Left lobe of liver (tissue), 2 donors: ENCODE results near the gene THBS3. TPM values are rescaled to one million over a fixed set of nuclear protein-coding genes. Genes with fewer than 3 reads are reported as not detected.
"Not testable (repeated sequence)": the region's sequence is repeated elsewhere in the genome, so short reads cannot be mapped to it uniquely, and the experiment has no call there.

Experiments
- ATAC-seq: fragments of 200-7000 bp; cut with Tn5 transposase; one replicate; pipeline ENCODE4 v1.9.1; 2020; ENCODE audit warnings: mild to moderate bottlenecking, moderate library complexity
- DNase-seq: peaks from one replicate; pipeline ENCODE4 v3.0.0-alpha.2; 2020; ENCODE audit warnings: low spot score
- total RNA-seq: library from RNA; stranded (reverse); gene quantifications from one replicate; pipeline ENCODE4 v1.2.1, GENCODE V29; 2021
- donor health status: DM: no; HTN: no; CAD: no; lungs with moderate emphysema.
- donor health status: DM: no; HTN: yes; CAD: no.

THBS3 gene
- total RNA-seq, 1 donor from 2014 or later = 16.8 TPM

- ATAC-seq = no peak
Measured at GRCh38 chr1:155209312-155209721, 1.6 kb upstream of the THBS3 start.

GRCh38 chr1:155208541-155209311 is 1.0 kb upstream of the THBS3 start, which contains the start of gene MTX1:
Gene MTX1 (plus strand): TSS chr1:155208695. CDS start chr1:155208805, 110 bp downstream.
- ATAC-seq (peak; percentile 87), DNase-seq (peak; percentile 83)

More at GRCh38 chr1:155209312-155209721, 1.6 kb upstream of the THBS3 start:
- no peak for DNase-seq

DNA sequence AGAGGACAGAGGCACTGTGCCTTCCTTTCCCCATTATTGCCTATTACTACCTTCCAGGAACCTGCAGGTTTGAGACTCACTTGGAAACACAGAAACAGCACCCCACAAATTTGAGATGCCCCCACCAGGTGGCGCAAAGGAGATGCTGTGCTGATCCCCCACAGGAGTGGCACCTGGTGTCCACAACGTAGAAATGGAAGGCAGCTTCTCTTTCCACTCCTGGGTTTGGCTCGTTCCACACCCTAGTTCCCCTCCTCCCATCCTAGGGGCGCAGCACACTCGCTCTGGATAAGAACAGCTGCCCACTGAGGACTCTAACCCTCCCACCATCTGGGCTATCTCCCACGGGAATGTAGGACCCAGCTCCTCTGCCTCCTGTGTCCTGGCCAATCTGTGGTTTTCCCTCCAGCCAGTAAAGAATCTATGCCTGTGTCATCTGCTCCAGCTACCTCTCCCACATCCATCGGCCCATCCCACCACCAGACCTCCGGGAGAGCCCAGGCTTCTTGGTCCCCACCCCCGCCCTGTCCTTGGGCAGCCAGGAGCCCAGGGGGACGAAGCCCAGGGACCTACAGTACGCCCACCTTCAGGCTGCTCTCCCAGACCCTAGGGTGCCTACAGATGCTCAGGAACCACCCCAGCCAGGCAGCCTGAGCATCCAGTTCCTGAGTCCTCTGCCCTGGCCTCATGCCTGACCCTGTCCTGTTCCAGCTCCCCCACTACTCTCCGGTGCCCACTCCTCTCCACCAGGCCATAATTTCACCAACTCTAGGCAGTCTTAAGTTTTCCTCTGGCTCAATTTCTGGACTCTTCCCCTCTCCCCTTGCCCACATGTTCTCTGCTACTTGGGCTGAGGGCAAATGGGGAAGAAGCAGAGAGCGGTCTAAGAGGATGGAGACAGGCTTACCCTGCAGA is 549 bp downstream of the THBS3 start:
- ATAC-seq = peak; percentile 71
- DNase-seq = peak; percentile 80

DNA sequence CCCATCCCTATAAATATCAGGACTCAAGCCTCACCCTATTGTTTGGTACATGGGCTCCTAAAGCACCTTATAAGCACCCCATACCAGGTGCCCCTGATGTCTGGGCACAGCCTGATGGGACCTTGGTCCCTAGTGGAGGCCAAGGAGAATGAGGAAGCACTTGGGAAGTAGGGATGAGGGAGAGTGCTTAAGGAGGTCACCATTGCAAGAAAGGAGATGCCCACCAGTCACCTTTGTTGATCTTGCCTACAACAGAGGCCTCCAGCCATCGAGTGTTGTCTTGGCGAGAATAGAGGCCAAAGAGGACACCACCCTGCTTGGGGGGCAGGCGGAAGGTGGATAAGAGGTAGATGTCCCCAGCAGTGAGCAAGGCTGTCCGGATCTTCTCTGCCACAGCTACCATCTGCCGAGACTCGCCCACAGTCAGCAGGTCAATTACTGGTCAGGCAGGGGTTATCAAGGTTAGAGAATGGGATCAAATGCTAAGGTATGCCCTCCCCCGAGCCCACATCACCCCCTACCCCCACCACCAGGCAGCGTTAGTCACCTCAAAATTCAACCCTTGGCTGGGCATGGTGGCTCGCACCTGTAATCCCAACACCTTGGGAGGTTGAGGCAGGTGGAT is 1.6 kb downstream of the THBS3 start:
- DNase-seq = no peak
- no peak for ATAC-seq

DNA sequence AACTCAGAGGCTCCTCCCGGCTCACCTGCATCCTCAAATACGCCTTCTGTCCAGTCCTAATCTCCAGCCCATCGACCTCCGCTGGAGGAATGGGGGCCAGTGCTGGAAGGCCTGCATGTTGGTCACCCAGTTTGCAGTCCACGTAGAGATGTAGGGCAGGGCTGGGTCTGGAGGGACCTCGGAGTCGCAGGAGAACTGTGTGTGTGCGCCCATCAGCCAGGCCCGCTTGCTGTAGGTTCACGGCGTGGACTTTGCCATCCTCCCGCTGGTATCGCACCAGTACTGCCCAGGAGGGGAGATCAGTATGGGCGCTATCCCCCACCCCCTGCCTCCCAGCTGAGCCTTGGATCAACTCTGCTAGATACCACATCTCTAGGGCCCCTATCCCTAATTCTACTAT is 2.7 kb downstream of the THBS3 start:
- no peak for DNase-seq
- no peak for ATAC-seq

DNA sequence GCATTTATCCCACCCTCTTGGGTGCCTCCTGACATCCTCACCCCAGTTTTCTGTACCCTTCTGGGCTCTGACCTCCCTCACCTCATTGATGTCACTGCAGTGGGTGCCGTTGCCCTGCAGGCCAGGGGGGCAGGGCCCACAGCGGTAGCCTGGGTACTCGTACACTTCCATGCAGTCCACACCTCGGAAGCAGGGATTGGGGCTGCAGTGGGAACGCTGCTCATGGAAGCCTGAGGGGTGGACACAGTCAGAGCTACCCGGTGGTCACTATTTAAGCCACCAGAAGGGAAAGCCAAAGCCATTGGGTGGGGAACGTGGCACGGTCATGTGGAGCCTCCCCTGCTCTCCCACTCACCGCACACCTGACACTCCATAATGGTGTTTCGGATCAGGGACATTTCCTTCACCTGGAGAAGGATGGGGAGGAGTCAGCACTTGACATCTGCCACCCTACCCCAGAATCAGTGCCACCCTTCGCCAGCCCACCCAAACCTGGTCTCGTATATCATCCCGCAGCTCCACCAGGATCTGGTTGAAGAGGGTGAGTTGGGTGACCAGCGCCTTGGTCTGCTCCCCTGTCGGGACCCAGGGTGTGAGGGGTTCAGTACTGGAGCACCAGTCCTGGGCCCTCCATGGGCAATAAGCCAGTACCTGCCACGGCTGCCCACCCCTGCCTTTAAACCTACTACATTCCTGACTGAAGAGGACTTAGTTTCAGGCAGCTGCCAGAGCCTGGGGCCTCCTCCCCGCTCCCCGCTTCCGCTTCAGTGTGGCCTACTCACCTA is 4.8 kb downstream of the THBS3 start:
- no peak for DNase-seq
- no peak for ATAC-seq

DNA sequence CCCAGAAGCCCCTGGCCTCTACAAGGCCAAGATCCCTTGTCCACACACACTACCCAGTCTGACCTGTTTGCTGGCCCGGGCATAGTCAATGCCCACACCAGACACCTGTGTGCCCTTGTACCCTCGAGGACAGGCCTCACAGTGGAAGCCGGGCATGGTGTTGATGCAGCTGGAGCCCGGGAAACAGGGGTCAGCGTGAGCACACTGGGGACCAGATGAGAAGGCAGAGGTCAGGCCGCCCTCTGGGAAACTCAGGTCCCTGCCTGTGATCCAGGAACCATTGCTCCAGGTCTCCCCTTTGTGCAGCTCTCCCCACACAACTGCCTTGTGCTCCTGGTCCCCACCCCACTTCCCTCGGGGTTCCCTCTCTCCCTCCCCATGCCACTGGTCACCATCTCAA is 5.5 kb downstream of the THBS3 start:
- DNase-seq (no peak), ATAC-seq (no peak)

DNA sequence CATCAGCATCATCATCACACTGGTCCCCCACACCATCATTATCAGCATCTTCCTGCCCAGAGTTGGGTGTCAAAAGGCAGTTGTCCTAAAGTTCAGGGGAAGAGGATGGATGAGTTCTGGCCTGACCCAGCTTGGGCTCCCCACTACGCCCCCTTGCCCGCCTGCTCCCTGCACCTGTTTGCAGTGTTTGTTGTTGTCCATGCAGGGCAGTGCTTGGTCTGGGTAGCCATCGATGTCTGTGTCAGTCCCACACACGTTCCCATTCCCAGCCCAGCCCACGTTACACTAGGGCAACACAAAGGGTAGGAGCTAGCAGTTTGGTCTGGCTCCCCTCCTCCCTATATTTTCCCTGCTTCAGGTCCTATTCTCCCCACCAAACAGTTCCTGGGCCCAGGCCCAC is 6.8 kb downstream of the THBS3 start:
- no peak for DNase-seq

GRCh38 chr1:155199792-155200191 is 7.9 kb downstream of the THBS3 start:
- DNase-seq (no peak), ATAC-seq (no peak)

More for the DNA sequence above, 6.8 kb downstream of the THBS3 start:
- ATAC-seq = no peak

DNA sequence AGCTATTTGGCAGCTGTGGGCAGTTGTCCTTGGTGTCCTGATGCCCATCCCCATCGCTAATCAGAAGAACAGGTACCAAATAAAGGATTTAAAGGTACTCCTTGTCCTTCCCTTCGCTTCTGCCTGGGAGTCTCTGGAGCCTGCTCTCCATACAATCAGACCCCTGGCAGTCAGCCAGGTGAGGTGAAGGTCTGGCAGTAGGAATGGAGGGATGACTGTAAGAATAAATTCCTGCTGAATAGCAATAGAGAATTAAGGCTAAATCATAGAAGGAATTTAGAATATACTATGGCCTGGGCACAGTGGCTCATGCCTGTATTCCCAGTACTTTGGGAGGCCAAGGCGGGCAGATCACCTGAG is 9.2 kb downstream of the THBS3 start:
- DNase-seq (no peak), ATAC-seq (no peak)

DNA sequence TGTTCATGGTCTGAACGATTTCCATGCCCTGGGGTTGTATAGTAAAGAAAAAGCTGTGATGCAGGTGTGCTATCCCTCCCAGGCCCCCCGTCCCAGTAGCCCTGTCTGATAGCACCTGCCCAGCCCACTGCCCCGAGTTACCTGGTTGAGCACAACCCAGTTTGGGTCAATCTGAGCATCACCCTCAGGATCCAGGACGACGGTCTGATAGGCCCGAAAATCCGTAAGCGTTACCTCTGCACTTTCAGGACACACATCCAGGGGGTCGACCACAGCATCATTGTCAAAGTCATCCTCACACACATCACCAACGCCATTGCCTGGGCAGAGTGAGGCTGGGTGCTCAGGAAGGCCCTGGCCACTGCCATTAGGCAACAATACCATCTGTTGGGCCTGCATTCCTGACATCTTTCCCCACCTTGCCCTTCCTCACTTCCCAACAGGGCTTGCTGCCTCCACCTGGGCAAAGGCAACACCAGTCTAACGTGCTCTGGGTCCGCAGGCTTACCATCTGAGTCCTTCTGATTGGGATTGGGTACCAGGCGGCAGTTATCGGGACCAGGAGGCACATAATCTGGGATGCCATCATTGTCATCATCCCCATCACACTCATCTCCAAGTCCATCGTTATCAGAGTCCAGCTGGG is 9.7 kb downstream of the THBS3 start:
- ATAC-seq = no peak
- no peak for DNase-seq

DNA sequence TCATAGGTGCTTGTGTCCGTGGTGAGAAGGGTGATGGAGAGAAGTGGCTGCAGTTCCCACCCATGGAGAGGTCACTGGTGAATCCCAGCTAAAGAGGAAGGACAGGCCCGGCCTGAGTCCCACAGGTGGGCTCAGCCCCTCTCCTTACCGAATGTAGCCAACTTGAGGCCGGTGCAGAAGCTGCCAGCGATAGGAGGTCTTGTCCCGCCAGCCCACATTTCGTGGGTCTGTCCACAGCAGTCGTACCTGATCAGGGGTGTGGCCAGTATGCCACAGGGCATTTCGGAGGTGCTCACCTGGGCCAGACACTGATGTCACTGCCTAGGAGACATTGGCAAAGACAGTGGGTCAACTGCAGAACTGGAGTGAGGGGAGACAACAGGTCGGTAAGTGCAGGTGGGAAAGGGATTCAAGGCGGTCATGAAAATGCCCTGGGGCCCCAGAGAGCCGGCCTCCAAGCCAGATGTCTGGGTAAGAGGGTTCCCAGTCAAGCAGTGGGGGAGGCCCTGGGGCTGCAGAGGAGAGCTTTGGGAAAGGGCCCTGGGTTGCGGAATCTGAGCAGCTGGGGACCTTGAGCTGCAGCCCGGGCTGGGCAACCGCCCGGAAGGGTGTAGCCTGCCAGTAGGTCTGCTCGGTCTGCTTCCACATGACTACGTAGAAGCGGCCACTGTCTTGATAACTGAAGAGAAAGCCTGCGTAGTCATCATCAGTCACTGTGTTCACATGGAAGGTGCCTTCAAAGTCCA is 10.6 kb downstream of the THBS3 start:
- no peak for ATAC-seq
- no peak for DNase-seq

GRCh38 chr1:155196103-155196892 is 11.4 kb downstream of the THBS3 start:
- ATAC-seq = no peak
- DNase-seq = no peak

GRCh38 chr1:155195201-155196102 is 12.2 kb downstream of the THBS3 start:
- DNase-seq = no peak
- ATAC-seq = no peak

- not testable (repeated sequence) for ATAC-seq, DNase-seq
Measured at GRCh38 chr1:155193991-155194240, 13.8 kb downstream of the THBS3 start.

- DNase-seq = peak; percentile 79
- ATAC-seq = peak; percentile 91
Measured at GRCh38 chr1:155193275-155193990, 14.3 kb downstream of the THBS3 start.
